Fibroblast of villous mesenchyme (primary cell): Measurements from ENCODE around the gene SFTPD. TPM values are rescaled to one million over a fixed set of nuclear protein-coding genes. Genes with fewer than 3 reads are reported as not detected.

Source experiments
- DNase-seq: peaks from one replicate; pipeline ENCODE4 v3.0.0-alpha.2; 2010; ENCODE audit warnings: low read depth
- H3K4me3 ChIP-seq: 2 replicates; pipeline ENCODE4 v1.5.1; 2011; ENCODE audit warnings: low read depth, mild to moderate bottlenecking, low read length
- total RNA-seq: library from RNA; depleted of rRNA; stranded (reverse); fragments of >200 nt; gene quantifications from 2 replicates; pipeline ENCODE4 v1.2.3, GENCODE V29; 2012
- TF ChIP-seq, protein P1 (sequence below): IDR thresholded peaks from 2 replicates; pipeline ENCODE4 v1.5.1; 2012; ENCODE audit warnings: low read depth, mild to moderate bottlenecking, low read length; ENCODE audit not compliant: insufficient read depth

SFTPD gene
- total RNA-seq, 1 donor = not detected

DNA sequence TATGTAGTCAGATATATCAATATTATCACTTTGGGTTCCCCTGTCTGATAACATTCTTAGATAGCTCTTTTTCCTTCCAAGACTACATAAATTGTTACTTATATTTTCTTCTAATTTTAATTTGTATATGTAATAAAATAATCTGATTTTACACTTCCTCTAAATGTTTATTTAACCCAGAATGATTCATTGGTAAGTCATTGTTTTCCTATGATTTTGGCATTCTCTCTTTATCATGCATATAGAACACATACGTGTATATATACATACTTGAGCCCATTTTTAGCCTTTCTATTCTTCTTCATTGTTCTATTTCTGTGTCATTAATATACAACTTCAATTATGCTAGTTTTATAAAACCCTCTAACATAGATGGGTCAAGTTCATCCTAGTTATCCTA lies 16.6 kb downstream of the SFTPD start:
- DNase-seq = no peak
- TF ChIP-seq, protein P1, sequence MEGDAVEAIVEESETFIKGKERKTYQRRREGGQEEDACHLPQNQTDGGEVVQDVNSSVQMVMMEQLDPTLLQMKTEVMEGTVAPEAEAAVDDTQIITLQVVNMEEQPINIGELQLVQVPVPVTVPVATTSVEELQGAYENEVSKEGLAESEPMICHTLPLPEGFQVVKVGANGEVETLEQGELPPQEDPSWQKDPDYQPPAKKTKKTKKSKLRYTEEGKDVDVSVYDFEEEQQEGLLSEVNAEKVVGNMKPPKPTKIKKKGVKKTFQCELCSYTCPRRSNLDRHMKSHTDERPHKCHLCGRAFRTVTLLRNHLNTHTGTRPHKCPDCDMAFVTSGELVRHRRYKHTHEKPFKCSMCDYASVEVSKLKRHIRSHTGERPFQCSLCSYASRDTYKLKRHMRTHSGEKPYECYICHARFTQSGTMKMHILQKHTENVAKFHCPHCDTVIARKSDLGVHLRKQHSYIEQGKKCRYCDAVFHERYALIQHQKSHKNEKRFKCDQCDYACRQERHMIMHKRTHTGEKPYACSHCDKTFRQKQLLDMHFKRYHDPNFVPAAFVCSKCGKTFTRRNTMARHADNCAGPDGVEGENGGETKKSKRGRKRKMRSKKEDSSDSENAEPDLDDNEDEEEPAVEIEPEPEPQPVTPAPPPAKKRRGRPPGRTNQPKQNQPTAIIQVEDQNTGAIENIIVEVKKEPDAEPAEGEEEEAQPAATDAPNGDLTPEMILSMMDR = no peak
- H3K4me3 ChIP-seq = no peak overlapping the region

DNA sequence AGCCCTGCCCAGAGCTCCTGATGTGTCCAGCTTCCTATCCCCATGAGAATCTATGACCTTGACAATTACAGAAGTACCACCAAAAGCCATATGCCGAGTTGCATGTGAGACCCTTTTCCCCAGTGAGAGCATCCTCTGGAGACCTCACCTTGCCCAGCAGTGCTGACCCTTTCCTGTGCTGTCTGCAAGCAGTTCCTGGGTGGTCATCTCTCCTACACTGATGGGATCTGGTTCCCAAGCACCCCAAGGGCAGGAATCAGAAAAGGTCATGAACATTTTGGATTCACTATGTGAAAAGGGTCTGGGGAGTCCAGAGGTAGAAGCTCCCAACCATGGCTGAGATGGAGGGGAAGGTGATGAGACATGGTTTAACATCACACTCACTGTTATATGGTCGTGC lies 18.2 kb downstream of the SFTPD start:
- DNase-seq = no peak
- no peak overlapping the region for H3K4me3 ChIP-seq
- TF ChIP-seq, protein P1 = no peak

DNA sequence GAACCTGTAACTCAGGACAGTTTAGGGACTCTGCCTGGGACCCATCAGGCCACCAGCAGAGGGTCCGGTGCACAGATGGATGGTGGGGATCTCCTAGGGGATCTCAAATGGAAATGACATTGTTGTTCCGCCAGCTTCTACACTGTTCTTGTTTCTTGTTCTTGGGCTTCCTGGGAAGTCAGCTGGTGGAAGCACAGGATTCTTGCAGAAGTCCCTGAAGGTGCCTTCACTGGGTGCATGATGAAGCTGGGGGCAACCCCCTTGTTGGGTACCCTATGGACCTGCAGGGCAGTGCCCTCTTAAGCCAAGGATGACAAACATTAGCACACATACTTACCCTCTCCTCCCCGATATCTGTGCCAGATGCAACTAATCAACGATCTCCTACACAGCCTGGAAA lies 18.6 kb downstream of the SFTPD start:
- no peak for DNase-seq
- TF ChIP-seq, protein P1 = no peak
- H3K4me3 ChIP-seq = no peak overlapping the region

DNA sequence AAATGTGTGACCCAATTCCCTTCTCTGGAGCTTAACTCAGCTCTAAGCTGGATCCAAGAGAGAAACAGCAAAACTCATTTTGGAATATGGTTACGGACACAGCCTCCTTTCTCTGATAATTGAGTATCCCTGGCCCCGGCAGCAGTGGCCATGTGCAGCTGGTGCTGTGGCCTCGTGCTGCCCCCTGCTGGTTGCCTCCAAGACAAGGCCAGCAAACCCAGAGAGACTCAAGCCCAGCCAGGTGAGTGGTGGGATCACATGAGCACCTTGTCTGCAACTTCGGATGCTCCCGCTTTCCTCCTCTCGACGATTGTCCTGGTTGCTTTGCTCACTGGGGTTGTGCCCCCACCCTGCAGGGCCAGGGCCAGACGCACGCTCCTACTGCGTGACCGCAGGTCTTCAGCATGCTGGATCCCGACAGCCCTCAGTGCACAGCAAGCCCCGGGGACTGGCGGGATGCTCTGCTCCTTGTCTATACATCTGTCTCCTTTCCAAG lies 19.4 kb downstream of the SFTPD start:
- TF ChIP-seq, protein P1 = peak; percentile 93
- H3K4me3 ChIP-seq = no peak overlapping the region
- peak; percentile 73 for DNase-seq

DNA sequence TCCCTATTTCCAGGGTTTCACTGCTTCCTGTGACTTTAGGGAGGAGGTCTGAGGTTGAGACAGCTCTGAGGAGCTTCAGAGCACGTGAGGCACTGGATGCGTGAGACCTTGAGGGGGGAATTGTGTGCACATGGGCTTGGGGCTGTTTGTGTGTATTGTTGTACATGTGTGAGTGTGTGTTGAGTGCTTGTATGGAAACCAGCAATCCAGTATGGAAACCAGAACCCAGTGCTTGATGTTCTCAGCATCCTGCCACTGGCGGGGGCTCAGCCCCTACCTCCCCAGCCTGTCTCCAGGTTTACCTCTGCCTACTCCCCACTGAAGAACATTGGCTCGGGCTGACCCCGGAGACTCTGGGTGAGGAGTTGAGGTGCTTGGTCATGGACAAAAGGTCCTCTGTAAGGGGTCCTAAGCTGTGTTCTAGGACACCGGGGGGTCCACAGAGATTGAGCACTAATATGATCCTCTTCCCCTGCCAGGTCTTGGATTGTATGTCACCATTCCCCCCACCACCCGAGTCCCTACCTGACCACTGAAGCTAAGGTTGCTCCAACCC lies 20.8 kb downstream of the SFTPD start:
- TF ChIP-seq, protein P1 = no peak
- no peak for DNase-seq
- no peak overlapping the region for H3K4me3 ChIP-seq

DNA sequence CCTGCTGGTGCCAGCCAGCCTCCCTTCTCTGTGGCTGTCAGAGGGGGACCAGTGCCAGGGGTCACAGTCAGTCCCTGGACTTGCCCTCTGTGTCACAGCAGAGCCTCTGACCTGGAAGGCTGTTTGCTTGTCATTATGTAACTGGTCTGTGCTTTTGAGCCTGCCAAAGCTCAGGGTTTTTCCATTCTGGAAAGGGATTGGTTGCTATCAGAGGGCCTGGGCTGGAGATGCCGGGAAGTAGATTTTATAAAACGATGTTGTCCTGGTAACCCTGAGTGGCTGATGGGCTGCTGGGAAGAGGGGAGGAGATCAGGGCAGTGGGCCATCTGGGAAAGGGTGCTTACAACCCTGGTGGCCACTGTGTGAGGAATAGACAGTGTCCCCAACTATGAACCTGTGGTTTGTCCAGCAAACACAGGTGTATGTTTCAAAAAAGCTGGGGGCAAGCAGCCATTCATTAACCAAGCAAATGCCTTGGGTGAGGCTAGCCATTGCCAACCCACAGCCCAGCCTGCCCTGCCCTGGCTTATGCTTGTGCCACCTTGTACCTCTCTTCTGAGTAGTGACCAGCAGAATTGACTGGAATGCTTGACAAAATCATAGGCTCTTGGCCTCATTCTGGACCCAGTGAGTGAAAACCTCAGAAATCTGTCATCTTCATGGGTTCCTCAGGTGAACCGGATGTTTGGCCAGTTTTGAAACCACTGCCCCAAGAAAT lies 21.6 kb downstream of the SFTPD start:
- H3K4me3 ChIP-seq = no peak overlapping the region
- DNase-seq = no peak
- TF ChIP-seq, protein P1 = no peak
